Activated CD8-positive, alpha-beta T cell treated with anti-CD3 and anti-CD28 coated beads for 36 hours (primary cell): Measurements from ENCODE around the gene C8G. TPM values are rescaled to one million over a fixed set of nuclear protein-coding genes. Genes with fewer than 3 reads are reported as not detected.
A peak's percentile ranks its signal among the peaks of the same experiment; 100 is the strongest.

ENCODE experiments used
- ATAC-seq: fragments of 200-7000 bp; cut with Tn5 transposase; one replicate; pipeline ENCODE4 v1.10.0; 2021; ENCODE audit warnings: mild to moderate bottlenecking, moderate library complexity
- CTCF ChIA-PET: fragments of 350-600 bp; sonication (Branson Sonifier 250); formaldehyde crosslinking; loops from one replicate; lab custom pipeline; 2021; ENCODE audit warnings: antibody characterized with exemption; lab: Charles Lee
- POLR2A ChIA-PET: fragments of 350-600 bp; sonication (Branson Sonifier 250); formaldehyde crosslinking; loops from one replicate; lab custom pipeline; 2021; ENCODE audit warnings: antibody characterized with exemption; lab: Charles Lee
- DNase-seq: peaks from one replicate; pipeline ENCODE4 v3.0.0-alpha.2; 2020
- H3K27ac Mint-ChIP-seq: one replicate; pipeline ENCODE4 v1.8.0; 2021; ENCODE audit warnings: mild to moderate bottlenecking, mixed read lengths
- H3K27me3 Mint-ChIP-seq: one replicate; pipeline ENCODE4 v1.8.0; 2021; ENCODE audit warnings: mixed read lengths
- H3K36me3 Mint-ChIP-seq: one replicate; pipeline ENCODE4 v1.8.0; 2021; ENCODE audit warnings: low read depth, mixed read lengths
- H3K4me1 Mint-ChIP-seq: one replicate; pipeline ENCODE4 v1.8.0; 2021; ENCODE audit warnings: low read depth, mixed read lengths
- H3K4me3 Mint-ChIP-seq: one replicate; pipeline ENCODE4 v1.8.0; 2021; ENCODE audit warnings: mild to moderate bottlenecking, moderate library complexity, mixed read lengths
- H3K9me3 Mint-ChIP-seq: one replicate; pipeline ENCODE4 v1.8.0; 2021; ENCODE audit warnings: mixed read lengths
- CTCF ChIP-seq: fragments of 200-600 bp; IDR thresholded peaks from one replicate; pipeline ENCODE4 v1.8.0; 2022; ENCODE audit warnings: antibody characterized with exemption, mild to moderate bottlenecking
- intact Hi-C: fragments of 100-400 bp; cut with micrococcal nuclease; formaldehyde crosslinking; loops from one replicate; pipeline ENCODE4 v1.10.0; 2022
- total RNA-seq, 2 experiments: library from RNA; stranded (reverse); gene quantifications; one replicate each; pipeline ENCODE4 v1.2.3, GENCODE V29; 2021

Gene C8G
- total RNA-seq, 2 experiments from 2014 or later = 0.83 TPM; not detected in 1

GRCh38 chr9:136900556-136900955 is 44.5 kb upstream of the C8G start:
- TF ChIP-seq CTCF = no peak
- ATAC-seq (no peak), DNase-seq (no peak)
- Mint-ChIP-seq H3K27ac (peak overlapping the region; percentile 67), H3K4me3 (no peak overlapping the region), H3K27me3 (no peaks in the 10 kb centered on the region), H3K9me3 (no peaks in the 10 kb centered on the region), H3K4me1 (peaks cover 44% of the 10 kb centered on the region), H3K36me3 (peaks cover 45% of the 10 kb centered on the region)
- ChIA-PET CTCF (interaction anchor here (2.5 kb wide), 1 partner anchor 57 kb away, joined by 14 read pairs; the partner anchor contains the start of gene AJM1), POLR2A (interaction anchor here (0.7 to 5.1 kb wide), 4 partner anchors 13 to 38 kb away, joined by 3 to 49 read pairs (median 9); partner anchors contain the start of gene TRAF2)
- intact Hi-C loops = loop anchor here (5.0 kb wide), 1 partner anchor 53 kb away; the partner anchor contains the start of gene PHPT1

- POLR2A ChIA-PET = interaction anchor here (0.7 to 5.1 kb wide), 6 partner anchors 14 to 97 kb away, joined by 3 to 49 read pairs (median 4); partner anchors contain the start of gene TRAF2
- Mint-ChIP-seq H3K4me1 (peaks cover 45% of the 10 kb centered on the region), H3K36me3 (peaks cover 48% of the 10 kb centered on the region), H3K9me3 (no peaks in the 10 kb centered on the region), H3K27ac (peak overlapping the region; percentile 96), H3K4me3 (no peak overlapping the region), H3K27me3 (no peaks in the 10 kb centered on the region)
- intact Hi-C loops = loop anchor here (5.0 kb wide), 1 partner anchor 54 kb away; the partner anchor contains the start of gene PHPT1
- CTCF ChIA-PET = interaction anchor here (0.7 to 2.5 kb wide), 2 partner anchors 43 to 58 kb away, joined by 4 to 14 read pairs; partner anchors contain the start of genes AJM1 and FBXW5
- no peak for TF ChIP-seq CTCF
- ATAC-seq = no peak
- no peak for DNase-seq
These were observed 44.0 kb upstream of the C8G start for GRCh38 chr9:136900988-136901515.

GRCh38 chr9:136901516-136902258 is 43.4 kb upstream of the C8G start:
- Mint-ChIP-seq H3K27me3 (no peaks in the 10 kb centered on the region), H3K4me1 (peaks cover 45% of the 10 kb centered on the region), H3K9me3 (no peaks in the 10 kb centered on the region), H3K4me3 (peak overlapping the region; percentile 47), H3K27ac (peak overlapping the region; percentile 96), H3K36me3 (peaks cover 54% of the 10 kb centered on the region)
- DNase-seq (peak; percentile 84), ATAC-seq (peak; percentile 75)
- intact Hi-C loops = loop anchor here (5.0 kb wide), 1 partner anchor 54 kb away; the partner anchor contains the start of gene PHPT1
- ChIA-PET POLR2A (interaction anchor here (0.6 to 5.1 kb wide), 11 partner anchors 9 to 96 kb away, joined by 3 to 49 read pairs (median 5); partner anchors contain the start of genes RABL6 and TRAF2), CTCF (interaction anchor here (0.7 to 2.5 kb wide), 6 partner anchors 42 to 134 kb away, joined by 3 to 14 read pairs (median 4); partner anchors contain the start of genes AJM1, FBXW5 and PAXX)
- TF ChIP-seq CTCF = no peak

GRCh38 chr9:136902259-136902821 is 42.7 kb upstream of the C8G start:
- peak; percentile 94 for DNase-seq
- Mint-ChIP-seq H3K36me3 (peaks cover 61% of the 10 kb centered on the region), H3K4me1 (peaks cover 43% of the 10 kb centered on the region), H3K27ac (peak overlapping the region; percentile 96), H3K9me3 (no peaks in the 10 kb centered on the region), H3K4me3 (peak overlapping the region; percentile 47), H3K27me3 (no peaks in the 10 kb centered on the region)
- ATAC-seq = peak; percentile 83
- no peak for TF ChIP-seq CTCF
- ChIA-PET CTCF (interaction anchor here (0.9 to 2.5 kb wide), 5 partner anchors 42 to 134 kb away, joined by 3 to 14 read pairs (median 4); partner anchors contain the start of genes AJM1, FBXW5 and PAXX), POLR2A (interaction anchor here (0.6 to 5.1 kb wide), 12 partner anchors 10 to 95 kb away, joined by 3 to 49 read pairs (median 4); partner anchors contain the start of genes RABL6 and TRAF2)
- intact Hi-C loops = loop anchor here (5.0 kb wide), 1 partner anchor 55 kb away; the partner anchor contains the start of gene PHPT1
